Peyer's patch (tissue), 4 donors: ENCODE measurements around the gene SORBS2.

Source experiments
- POLR2A ChIP-seq, 2 donors: fragments of 450-650 bp; IDR thresholded peaks; one replicate each; pipeline ENCODE4 v1.5.1; 2017; ENCODE audit warnings: antibody characterized with exemption in 2 of 2, mild to moderate bottlenecking in 2 of 2, moderate library complexity in 2 of 2
- TF ChIP-seq, protein P1 (sequence below), 6 experiments: fragments of 450-650 bp in 4 of 6; fragments of 200-600 bp in 2 of 6; sonication (generic) in 1 of 6; IDR thresholded peaks; one replicate each; pipeline ENCODE4 v1.5.1; 2017 to 2019; ENCODE audit warnings: antibody characterized with exemption in 6 of 6, mild to moderate bottlenecking in 3 of 6, moderate library complexity in 1 of 6

DNA sequence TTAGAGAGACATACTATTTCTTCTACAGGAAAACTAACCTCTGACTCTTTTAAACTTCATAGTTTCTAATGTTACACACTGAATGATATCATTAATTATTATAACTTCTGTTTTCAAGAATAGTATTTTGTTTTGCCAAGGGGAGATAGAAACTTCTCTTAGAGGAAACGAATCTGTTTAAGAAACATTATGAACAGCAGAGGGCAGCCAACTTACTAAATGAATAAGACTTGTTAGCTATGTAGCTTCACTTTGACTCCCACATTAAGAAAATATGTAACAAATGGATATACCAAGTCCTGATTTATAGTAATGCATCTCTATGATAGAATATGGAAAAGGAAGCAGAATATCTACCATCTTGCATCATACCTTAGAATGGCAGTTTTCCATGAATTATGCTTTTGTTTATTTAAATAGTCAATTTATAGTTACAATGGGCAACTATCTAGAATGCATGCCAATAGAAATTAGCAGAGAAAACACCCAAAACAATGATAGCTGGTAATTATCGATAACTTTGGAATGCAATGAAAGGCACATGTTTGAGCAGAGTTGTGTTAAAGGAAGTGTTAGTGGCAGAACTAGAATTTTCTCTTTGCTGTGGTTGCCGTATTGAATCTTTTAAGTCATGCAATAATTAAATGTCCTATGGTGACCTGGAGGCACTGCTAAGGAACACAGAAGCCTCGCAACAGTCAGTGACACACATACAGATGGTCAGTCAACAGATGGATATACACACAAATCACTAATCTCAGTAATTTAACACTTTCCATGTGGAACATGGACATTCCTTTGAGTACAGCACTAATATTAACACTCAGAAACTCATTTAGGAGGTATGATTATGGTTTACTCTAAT lies 171.0 kb downstream of the SORBS2 start:
- TF ChIP-seq, protein P1, sequence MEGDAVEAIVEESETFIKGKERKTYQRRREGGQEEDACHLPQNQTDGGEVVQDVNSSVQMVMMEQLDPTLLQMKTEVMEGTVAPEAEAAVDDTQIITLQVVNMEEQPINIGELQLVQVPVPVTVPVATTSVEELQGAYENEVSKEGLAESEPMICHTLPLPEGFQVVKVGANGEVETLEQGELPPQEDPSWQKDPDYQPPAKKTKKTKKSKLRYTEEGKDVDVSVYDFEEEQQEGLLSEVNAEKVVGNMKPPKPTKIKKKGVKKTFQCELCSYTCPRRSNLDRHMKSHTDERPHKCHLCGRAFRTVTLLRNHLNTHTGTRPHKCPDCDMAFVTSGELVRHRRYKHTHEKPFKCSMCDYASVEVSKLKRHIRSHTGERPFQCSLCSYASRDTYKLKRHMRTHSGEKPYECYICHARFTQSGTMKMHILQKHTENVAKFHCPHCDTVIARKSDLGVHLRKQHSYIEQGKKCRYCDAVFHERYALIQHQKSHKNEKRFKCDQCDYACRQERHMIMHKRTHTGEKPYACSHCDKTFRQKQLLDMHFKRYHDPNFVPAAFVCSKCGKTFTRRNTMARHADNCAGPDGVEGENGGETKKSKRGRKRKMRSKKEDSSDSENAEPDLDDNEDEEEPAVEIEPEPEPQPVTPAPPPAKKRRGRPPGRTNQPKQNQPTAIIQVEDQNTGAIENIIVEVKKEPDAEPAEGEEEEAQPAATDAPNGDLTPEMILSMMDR (IDR thresholded peaks at IDR 0.05): peak in 5 of 6 experiments; percentile 10 to 64 (median 49)
- no peak for TF ChIP-seq POLR2A (IDR thresholded peaks at IDR 0.05)
